ENCODE data around the gene SLC35E2B. TPM values are rescaled to one million over a fixed set of nuclear protein-coding genes. Genes with fewer than 3 reads are reported as not detected.
"Not testable (repeated sequence)": the region's sequence is repeated elsewhere in the genome, so short reads cannot be mapped to it uniquely, and the experiment has no call there.

SLC35E2B gene
- polyA plus RNA-seq, 5 donors = 60.4 to 95.1 (median 90.0) TPM

DNA sequence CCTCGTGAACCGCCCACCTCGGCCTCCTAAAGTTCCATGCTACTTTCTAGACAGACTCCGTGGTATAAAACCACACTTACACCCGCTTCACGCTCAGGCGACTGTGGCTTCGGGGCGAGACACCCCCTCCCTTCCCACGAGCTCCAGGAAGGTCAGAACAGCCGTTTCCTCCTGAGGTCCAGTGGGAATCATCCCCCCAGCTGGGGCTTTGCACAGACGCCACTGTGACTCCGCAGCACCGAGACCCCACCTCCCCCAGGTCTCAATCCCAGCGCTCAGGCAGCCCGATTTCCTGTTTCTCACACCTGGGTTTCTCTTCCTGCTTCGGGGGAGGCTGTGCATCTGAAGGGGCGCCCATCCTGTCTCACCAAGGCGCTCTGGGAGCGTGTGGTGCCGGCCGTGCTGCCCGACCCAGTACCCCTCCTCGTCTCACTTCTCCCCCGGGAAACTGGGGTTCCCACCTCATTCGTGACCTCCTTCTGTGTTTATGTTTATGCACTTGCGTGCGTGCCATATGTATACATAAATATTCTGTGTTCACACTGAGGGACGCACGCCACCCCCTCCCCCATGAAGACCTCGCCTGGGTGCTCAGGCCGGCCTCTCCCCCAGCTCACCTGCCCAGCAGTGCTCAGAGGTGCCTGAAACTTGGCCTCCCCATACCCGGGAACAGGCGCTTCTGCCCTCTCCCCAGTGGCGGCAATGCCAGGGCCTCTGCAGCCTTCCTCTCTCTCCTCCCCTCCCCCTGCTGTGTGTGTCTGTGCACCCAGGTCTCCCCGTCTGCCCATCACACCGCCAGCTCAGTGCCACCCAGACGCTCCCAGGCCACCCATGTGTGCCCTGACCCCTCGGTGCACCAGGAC is 14.6 kb downstream of the SLC35E2B start:
- no peak for DNase-seq

GRCh38 chr1:1676087-1676486 is 16.5 kb downstream of the SLC35E2B start:
- DNase-seq = not testable (repeated sequence)

- not testable (repeated sequence) for DNase-seq
Observed at GRCh38 chr1:1675218-1675617, 17.4 kb downstream of the SLC35E2B start.

- not testable (repeated sequence) for DNase-seq
Observed at GRCh38 chr1:1674806-1675205, 17.8 kb downstream of the SLC35E2B start.

DNA sequence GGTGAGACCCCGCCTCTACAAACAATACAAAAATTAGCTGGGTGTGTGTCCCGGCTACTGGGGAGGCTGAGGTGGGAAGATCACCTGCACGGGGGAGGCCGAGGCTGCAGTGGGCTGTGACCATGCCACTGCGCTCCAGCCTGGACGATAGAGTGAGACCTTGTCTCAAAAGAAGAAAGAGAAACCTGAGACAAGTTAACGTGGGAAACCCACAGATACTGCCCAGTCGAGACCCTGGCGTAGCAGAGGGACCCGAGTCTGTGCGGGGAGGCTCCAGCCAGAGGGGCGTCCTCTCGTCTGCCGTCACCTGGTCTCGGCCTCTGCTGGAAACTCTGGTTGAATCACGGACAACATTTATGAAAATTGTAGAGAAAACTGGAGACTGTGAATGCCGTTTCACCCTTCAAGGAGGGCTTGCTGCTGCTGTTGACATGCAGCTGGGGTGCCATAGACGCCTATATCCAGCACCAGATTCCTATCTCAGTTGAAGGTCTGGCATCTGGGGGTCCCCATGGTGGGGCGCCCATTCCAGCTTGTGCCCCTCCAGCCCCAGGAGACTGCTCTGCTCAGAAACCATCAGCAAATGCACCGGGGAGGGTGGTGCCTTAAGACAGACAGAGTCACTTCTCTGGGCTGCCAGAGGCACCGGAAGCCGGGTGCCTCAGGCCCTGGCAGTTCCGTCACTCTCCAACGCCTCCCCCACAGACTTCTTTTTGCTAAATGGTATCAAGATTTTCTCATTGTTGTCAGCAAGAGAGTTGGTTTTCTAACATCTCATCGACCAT is 20.2 kb downstream of the SLC35E2B start:
- DNase-seq = no peak

GRCh38 chr1:1671365-1672119 is 21.1 kb downstream of the SLC35E2B start:
- no peak for DNase-seq

- no peak for DNase-seq
Observed at GRCh38 chr1:1670866-1671265, 21.7 kb downstream of the SLC35E2B start.

GRCh38 chr1:1669468-1670440 is 22.8 kb downstream of the SLC35E2B start:
- DNase-seq = no peak

GRCh38 chr1:1666526-1666925 is 26.1 kb downstream of the SLC35E2B start:
- no peak for DNase-seq

GRCh38 chr1:1665815-1666251 is 26.8 kb downstream of the SLC35E2B start:
- no peak for DNase-seq

- DNase-seq = no peak
Observed at GRCh38 chr1:1664941-1665814, 27.4 kb downstream of the SLC35E2B start.

DNA sequence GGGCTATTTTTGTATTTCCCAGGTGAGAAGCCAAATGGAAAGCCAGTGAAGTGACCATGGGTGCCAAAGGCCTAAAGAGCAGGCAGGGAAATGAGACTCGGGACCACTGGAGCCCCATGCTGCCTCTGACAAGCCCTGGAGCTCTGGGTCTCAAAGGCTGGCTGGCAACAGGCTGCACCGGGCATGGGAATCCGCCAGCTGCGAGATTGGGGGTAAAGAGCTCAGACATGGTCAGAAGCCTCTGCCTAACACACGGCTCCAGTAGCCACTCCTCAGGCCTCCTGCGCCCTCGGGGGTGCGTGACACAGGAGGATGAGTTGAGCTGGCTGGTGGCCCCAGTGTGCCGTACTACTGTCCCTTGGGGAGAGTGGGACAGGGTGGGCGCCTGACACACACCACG is 28.3 kb downstream of the SLC35E2B start:
- DNase-seq = not testable (repeated sequence)

DNA sequence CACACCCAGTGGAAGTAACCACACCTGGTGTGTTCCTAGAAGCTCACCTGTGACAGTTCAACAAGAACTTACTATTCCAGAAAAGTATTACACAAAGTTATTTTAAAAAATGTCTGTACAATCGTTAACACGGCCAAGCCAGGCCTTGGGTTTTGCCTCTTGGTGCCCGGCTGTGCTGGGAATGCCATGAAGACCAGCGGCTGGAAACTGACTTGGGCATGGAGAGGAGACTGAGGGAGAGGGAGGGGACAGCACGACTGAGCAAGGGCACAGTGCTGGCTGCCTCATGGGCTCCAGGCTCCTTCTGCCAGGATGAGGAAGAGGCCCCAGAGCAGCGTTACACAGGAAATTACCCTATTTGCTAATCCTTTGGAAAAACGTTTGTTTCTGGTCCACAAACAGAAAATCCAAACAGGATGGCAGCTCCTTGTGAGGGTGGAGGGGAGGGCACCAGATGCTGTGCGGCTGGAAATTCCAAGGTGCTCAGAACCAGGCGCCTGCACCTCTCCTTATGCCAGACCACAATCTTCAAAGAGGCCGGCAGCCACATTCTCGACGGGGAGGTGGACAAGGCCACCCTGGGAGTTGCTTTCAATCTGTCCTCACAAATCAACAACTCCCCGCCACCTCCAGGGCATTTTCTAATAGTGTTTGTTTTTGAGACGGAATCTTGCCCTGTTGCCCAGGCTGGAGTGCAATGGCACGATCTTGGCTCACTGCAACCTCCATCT is 29.6 kb downstream of the SLC35E2B start:
- not testable (repeated sequence) for DNase-seq

DNA sequence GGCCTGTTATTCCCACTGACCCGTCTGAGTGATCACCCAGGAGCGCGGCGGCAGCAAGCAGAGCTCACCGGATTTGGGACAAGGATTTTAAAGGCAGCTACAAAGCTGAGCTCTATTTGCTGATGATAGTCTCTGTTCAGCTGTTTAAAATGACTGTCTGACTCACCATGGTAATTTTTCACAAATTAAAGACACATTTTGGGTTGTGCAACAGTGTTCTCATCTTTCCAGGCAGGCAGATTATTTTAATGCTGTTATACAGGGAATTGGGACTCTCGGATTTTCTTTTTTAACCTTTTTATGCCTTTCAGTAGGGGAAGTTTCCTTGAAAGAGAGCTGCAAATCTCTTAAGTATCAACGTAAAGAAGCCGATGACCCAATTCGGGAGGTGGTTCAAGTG is 30.2 kb downstream of the SLC35E2B start:
- DNase-seq = not testable (repeated sequence)

GRCh38 chr1:1658583-1659549 is 33.7 kb downstream of the SLC35E2B start, which contains the start of gene CDK11B:
TSS of gene CDK11B (minus strand) at chr1:1659004. CDS start at chr1:1657485, 1,519 bp downstream.
- DNase-seq = peak; percentile 94 to 97

DNA sequence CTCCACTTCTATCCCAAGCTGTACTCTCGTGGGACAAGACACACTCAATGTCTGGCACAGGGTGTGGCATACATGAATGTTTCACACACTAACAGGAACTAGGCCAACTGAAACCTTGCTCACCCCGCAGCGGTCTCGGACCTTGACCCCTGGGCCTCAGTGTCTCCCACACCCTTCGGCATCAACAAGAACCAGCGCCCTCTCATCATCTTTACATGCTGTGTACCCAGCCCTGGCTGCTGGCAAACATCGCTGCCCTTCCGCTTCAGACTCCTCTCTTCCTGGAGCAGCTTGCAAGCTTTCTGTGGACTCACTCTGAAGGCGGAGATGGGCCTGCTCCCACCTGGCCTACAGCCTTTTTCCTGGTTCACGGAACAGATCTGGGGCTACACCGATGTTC is 44.3 kb downstream of the SLC35E2B start:
- DNase-seq = not testable (repeated sequence)

- DNase-seq = not testable (repeated sequence)
Observed at GRCh38 chr1:1647567-1648241, 44.9 kb downstream of the SLC35E2B start.
